ENCODE measurements around the gene TMEM266. TPM values are rescaled to one million over a fixed set of nuclear protein-coding genes. Genes with fewer than 3 reads are reported as not detected.

The TMEM266 gene
- total RNA-seq, 1 donor from 2014 or later: 8.1 TPM

DNA sequence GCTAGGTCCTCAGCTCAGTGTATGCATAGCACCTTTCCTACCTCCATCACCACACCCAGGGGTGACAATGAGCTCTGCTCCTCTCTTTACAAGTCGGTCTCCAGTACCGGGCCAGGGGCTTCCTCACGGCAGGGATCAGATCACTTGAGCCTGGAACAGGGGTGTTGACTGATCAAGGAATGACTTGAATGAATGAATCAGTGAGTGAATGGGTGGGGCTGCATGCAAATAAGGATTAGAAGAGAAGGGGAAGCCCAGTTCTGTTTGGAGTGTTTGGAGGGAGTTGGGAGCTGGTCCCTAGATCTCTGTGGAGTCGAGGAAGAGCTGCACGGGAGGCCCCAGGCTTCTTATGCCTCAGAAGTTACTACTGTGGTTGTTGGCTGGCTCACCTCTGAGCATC is 87.0 kb downstream of the TMEM266 start:
- Mint-ChIP-seq H3K27ac (ENCODE audit: unreplicated experiment) (no peak overlapping the region), H3K27me3 (ENCODE audit: unreplicated experiment) (peaks cover 9% of the 10 kb centered on the region), H3K4me3 (ENCODE audit: unreplicated experiment) (no peak overlapping the region), H3K36me3 (ENCODE audit: low read depth, unreplicated experiment) (peaks cover 20% of the 10 kb centered on the region), H3K9me3 (ENCODE audit: unreplicated experiment) (no peaks in the 10 kb centered on the region), H3K4me1 (ENCODE audit: unreplicated experiment) (peaks cover 49% of the 10 kb centered on the region)
- TF ChIP-seq, protein P1, sequence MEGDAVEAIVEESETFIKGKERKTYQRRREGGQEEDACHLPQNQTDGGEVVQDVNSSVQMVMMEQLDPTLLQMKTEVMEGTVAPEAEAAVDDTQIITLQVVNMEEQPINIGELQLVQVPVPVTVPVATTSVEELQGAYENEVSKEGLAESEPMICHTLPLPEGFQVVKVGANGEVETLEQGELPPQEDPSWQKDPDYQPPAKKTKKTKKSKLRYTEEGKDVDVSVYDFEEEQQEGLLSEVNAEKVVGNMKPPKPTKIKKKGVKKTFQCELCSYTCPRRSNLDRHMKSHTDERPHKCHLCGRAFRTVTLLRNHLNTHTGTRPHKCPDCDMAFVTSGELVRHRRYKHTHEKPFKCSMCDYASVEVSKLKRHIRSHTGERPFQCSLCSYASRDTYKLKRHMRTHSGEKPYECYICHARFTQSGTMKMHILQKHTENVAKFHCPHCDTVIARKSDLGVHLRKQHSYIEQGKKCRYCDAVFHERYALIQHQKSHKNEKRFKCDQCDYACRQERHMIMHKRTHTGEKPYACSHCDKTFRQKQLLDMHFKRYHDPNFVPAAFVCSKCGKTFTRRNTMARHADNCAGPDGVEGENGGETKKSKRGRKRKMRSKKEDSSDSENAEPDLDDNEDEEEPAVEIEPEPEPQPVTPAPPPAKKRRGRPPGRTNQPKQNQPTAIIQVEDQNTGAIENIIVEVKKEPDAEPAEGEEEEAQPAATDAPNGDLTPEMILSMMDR (IDR thresholded peaks at IDR 0.05; ENCODE audit: unreplicated experiment): no peak
- no peak for DNase-seq (ENCODE audit: low spot score)

DNA sequence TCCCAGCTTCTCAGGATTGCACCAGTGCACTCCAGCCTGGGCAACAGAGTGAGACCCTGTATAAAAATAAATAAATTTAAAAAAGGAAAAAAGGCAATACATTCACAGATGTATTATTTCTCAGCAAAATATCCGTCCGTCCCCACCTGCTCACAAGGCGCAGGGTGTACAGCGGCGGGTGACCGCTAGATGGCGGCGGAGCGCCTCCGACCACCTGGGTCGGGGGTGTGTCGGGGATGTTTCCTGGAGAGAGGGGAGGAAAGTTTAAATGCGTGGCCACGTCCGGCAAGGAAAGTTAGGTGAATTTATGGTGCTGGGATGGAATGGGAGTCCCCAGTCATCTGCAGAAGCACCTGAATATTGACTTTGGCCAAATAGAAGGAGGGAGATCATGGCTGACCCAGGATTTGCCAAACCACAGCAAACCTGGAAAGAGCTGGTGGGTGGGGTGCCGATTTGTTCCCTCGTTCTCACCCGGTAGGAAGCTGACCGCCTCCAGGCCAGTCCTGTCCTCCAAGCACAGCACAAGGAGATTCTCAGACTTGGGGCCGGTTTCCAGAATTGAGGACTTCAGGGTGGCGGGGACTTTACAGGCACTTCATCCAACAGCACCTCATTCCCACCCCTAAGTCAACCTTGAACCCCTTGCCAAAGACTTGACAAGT is 88.3 kb downstream of the TMEM266 start:
- H3K4me3 Mint-ChIP-seq (ENCODE audit: unreplicated experiment): no peak overlapping the region
- peaks cover 45% of the 10 kb centered on the region for H3K4me1 Mint-ChIP-seq (ENCODE audit: unreplicated experiment)
- H3K27me3 Mint-ChIP-seq (ENCODE audit: unreplicated experiment): peaks cover 11% of the 10 kb centered on the region
- no peak overlapping the region for H3K27ac Mint-ChIP-seq (ENCODE audit: unreplicated experiment)
- TF ChIP-seq, protein P1 (IDR thresholded peaks at IDR 0.05; ENCODE audit: unreplicated experiment): peak; percentile 96
- H3K36me3 Mint-ChIP-seq (ENCODE audit: low read depth, unreplicated experiment): peaks cover 20% of the 10 kb centered on the region
- no peaks in the 10 kb centered on the region for H3K9me3 Mint-ChIP-seq (ENCODE audit: unreplicated experiment)
- peak; percentile 80 for DNase-seq (ENCODE audit: low spot score)

DNA sequence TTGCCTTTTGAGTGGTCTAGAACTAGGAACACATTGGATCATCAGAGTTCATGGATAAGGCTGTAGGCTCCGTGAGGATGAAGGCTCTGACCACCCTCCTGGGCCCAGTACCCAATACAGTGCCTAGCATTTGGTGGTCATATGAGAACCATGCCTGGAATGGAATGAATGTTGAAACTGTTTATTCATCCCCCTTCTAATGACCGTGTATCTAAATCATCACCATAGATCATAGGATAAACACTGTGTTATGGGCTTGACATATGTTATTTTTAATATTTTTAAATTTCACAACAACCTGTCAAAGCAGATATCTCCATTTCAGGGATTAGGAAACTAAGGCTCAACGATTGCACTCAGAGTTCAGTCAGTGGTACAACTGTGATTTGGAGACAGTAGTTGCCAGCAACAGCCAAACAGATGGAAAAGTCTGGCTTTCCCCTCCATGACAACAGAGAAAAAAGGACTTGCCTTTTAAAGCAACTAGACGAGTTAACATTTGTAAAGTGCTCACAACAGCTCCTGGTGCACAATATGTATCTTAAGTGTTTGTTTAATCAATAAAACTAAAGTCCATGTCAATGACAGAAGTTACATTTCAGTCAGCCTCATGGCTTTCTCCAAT is 89.6 kb downstream of the TMEM266 start:
- peaks cover 11% of the 10 kb centered on the region for H3K36me3 Mint-ChIP-seq (ENCODE audit: low read depth, unreplicated experiment)
- no peaks in the 10 kb centered on the region for H3K9me3 Mint-ChIP-seq (ENCODE audit: unreplicated experiment)
- no peak overlapping the region for H3K27ac Mint-ChIP-seq (ENCODE audit: unreplicated experiment)
- no peak for DNase-seq (ENCODE audit: low spot score)
- H3K4me1 Mint-ChIP-seq (ENCODE audit: unreplicated experiment): peaks cover 34% of the 10 kb centered on the region
- no peak overlapping the region for H3K4me3 Mint-ChIP-seq (ENCODE audit: unreplicated experiment)
- TF ChIP-seq, protein P1 (IDR thresholded peaks at IDR 0.05; ENCODE audit: unreplicated experiment): no peak
- peaks cover 12% of the 10 kb centered on the region for H3K27me3 Mint-ChIP-seq (ENCODE audit: unreplicated experiment)

DNA sequence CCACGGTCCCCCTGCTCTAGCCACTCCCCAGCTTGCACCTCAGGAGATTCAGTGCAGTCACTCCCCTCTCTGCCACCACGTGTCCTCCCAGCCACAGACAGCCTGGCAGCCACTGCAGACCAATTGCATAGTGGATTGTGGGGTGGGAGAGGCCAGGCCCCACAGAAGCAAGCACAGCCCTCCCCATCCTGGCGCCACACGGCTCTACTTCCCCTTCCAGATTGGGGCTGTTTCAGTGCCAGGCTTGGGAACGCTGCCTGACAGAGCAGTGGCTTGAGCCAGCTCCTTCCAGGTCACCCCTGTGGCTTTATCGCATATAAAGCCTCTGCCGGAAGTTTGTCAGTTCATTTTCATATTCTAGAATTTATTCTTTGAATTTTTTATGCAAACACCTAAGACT is 90.7 kb downstream of the TMEM266 start:
- Mint-ChIP-seq H3K36me3 (ENCODE audit: low read depth, unreplicated experiment) (peaks cover 5% of the 10 kb centered on the region), H3K9me3 (ENCODE audit: unreplicated experiment) (no peaks in the 10 kb centered on the region), H3K4me1 (ENCODE audit: unreplicated experiment) (peaks cover 23% of the 10 kb centered on the region), H3K27me3 (ENCODE audit: unreplicated experiment) (peaks cover 12% of the 10 kb centered on the region), H3K4me3 (ENCODE audit: unreplicated experiment) (no peak overlapping the region), H3K27ac (ENCODE audit: unreplicated experiment) (no peak overlapping the region)
- TF ChIP-seq, protein P1 (IDR thresholded peaks at IDR 0.05; ENCODE audit: unreplicated experiment): no peak
- no peak for DNase-seq (ENCODE audit: low spot score)

DNA sequence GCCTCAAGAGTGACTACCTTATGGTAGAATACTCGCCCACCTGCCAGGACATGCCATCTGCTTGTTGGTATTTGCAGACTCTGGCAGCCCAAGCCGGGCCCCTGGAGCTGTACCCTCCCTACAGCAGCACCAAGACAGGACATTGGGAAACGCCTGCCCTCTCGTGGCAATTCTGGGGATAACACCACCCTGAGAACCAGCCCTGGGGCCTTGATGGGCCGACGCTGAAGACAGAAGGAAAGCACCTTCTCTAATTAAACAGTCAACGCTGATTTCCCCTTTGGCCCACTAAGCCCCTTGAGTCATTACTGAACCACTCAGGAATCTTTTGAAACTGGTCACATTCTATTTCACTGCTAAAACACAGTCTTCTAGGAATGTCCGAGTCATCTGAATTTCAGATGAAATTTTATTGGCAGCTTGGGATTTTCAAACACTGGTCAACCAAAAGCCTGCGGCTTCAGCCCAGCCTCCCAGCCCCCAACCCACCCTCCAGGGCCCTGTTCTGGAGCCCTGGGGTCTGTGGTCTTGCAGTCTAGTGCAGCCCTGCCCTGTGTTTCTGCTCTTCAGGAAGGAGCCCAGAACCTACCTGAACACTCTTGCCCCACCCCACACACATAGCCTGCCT is 91.3 kb downstream of the TMEM266 start:
- no peaks in the 10 kb centered on the region for H3K9me3 Mint-ChIP-seq (ENCODE audit: unreplicated experiment)
- no peak overlapping the region for H3K27ac Mint-ChIP-seq (ENCODE audit: unreplicated experiment)

More for the DNA sequence above, 91.3 kb downstream of the TMEM266 start:
- Mint-ChIP-seq H3K4me1 (ENCODE audit: unreplicated experiment) (peaks cover 17% of the 10 kb centered on the region), H3K36me3 (ENCODE audit: low read depth, unreplicated experiment) (peaks cover 5% of the 10 kb centered on the region), H3K4me3 (ENCODE audit: unreplicated experiment) (no peak overlapping the region), H3K27me3 (ENCODE audit: unreplicated experiment) (peaks cover 12% of the 10 kb centered on the region)
- TF ChIP-seq, protein P1 (IDR thresholded peaks at IDR 0.05; ENCODE audit: unreplicated experiment): peak; percentile 94
- peak; percentile 86 for DNase-seq (ENCODE audit: low spot score)
